Ishikawa (cell line): ENCODE results near the gene NCAPG2.

Experiments used
- CEBPB ChIP-seq: IDR thresholded peaks from 2 replicates; pipeline ENCODE4 v1.6.1; 2012
- CREB1 ChIP-seq: IDR thresholded peaks from 2 replicates; pipeline ENCODE4 v1.6.1; 2012; ENCODE audit warnings: low read depth
- EGR1 ChIP-seq: IDR thresholded peaks from 2 replicates; pipeline ENCODE4 v1.6.1; 2012
- EP300 ChIP-seq: IDR thresholded peaks from 2 replicates; pipeline ENCODE4 v1.6.1; 2012; ENCODE audit warnings: borderline replicate concordance
- FOXM1 ChIP-seq: IDR thresholded peaks from 2 replicates; pipeline ENCODE4 v1.6.1; 2012; ENCODE audit warnings: low read depth, borderline replicate concordance
- MAX ChIP-seq: IDR thresholded peaks from 2 replicates; pipeline ENCODE4 v1.6.1; 2012
- NFIC ChIP-seq: IDR thresholded peaks from 2 replicates; pipeline ENCODE4 v1.6.1; 2012
- RAD21 ChIP-seq: IDR thresholded peaks from 2 replicates; pipeline ENCODE4 v1.6.1; 2012; ENCODE audit warnings: low read depth
- REST ChIP-seq: IDR thresholded peaks from 2 replicates; pipeline ENCODE4 v1.6.1; 2012; ENCODE audit warnings: low read depth, mild to moderate bottlenecking
- TAF1 ChIP-seq: IDR thresholded peaks from 2 replicates; pipeline ENCODE4 v1.6.1; 2012; ENCODE audit warnings: low read depth, mild to moderate bottlenecking
- TEAD4 ChIP-seq: IDR thresholded peaks from 2 replicates; pipeline ENCODE4 v1.6.1; 2012

- TF ChIP-seq FOXM1 (no peak), TEAD4 (no peak), MAX (no peak), EP300 (no peak), EGR1 (no peak), RAD21 (no peak), CEBPB (no peak), NFIC (no peak), REST (no peak), CREB1 (no peak), TAF1 (no peak)
These were observed 46.1 kb upstream of the NCAPG2 start for GRCh38 chr7:158750702-158751101.
